IPS-NIHi7 (cell line): ENCODE data around the gene INSM2.

Experiments
- DNase-seq: peaks from one replicate; pipeline ENCODE4 v3.0.0; 2012; ENCODE audit warnings: mixed read lengths; ENCODE audit errors: extremely low spot score

The INSM2 gene, protein sequence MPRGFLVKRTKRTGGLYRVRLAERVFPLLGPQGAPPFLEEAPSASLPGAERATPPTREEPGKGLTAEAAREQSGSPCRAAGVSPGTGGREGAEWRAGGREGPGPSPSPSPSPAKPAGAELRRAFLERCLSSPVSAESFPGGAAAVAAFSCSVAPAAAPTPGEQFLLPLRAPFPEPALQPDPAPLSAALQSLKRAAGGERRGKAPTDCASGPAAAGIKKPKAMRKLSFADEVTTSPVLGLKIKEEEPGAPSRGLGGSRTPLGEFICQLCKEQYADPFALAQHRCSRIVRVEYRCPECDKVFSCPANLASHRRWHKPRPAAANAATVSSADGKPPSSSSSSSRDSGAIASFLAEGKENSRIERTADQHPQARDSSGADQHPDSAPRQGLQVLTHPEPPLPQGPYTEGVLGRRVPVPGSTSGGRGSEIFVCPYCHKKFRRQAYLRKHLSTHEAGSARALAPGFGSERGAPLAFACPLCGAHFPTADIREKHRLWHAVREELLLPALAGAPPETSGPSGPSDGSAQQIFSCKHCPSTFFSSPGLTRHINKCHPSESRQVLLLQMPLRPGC

DNA sequence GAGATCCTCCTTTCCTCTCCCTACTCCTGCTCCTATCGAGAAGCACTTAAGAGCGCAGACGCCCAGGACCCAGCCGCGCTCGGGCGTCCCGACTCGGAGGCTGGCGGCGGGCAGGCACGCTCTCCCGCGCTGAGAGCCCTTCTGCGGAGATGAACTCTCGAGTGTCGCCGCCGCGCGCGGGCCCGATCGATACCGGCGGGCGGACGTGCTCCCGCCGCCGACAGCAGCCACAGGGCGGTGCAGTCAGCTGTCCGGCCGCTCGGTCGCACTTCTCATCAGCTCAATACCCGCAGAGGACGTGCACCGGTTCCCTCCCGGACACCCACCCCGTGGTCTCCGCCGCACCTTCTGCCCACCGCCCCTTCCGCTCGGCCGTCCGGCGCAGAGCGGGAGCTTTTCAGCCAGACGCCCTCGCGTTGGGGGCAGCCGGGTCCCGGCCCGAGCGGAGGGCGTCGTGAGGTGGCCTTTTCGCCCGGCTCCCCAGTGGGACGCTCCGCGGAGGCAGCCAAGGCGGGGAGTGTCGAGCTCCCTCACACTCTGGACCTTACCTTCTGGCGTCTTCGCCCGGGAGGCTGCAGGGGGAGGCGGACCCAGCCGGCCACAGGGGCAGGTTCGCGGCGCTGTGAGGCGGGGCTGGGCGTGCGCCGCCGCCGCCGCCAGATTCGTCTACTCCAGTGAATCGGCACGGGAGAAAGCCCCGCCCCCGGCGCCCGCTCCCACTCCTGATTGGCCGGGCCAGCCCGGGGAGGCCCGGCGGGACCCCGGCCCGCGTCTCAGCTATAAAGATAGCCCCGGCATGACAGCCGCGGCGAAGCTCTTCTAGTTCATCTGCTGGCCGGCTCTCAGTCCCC, at the start of gene INSM2:
INSM2 (plus strand) TSS at position 808 of the 851 bp plus-strand sequence. CDS start 89 bp downstream, outside the sequence.
- peak; percentile 88 for DNase-seq

DNA sequence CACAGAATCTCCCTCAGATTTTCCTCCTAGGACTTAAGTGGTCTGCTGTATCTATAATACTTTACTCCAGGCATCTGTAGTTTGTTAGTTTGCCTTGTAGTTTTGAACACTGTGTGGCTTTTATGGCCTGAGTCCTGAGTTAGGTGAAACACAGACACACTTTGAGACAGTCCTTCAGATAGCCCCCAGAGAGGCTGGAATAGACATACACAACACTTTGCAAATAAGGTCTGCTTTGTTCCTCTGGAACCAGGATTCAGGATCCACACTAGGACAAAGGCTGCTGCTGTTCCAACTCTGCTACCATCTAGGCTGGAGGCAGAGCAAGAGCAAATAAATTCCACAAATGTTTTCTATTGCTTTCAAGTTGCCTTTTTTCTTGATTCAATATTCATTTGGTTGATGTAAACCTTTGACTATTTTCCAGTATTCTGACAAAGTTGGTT, 41.4 kb upstream of the INSM2 start:
- DNase-seq, result no peak

DNA sequence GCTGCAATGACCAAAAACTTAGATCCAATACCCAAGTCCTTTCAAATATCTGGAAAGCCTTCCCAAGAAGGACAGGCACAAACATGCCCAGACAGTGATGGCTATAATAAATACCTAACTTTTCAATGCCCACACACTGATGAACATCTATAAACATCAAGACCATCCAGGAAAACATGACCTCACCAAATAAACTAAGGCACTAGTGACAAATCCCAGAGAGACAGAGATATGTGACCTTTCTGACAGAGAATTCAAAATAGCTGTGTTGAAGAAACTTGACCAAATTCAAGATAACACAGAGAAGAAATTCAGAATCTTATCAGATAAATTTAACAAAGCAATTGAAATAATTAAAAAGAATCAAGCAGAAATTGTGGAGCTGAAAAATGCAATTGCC, 38.7 kb upstream of the INSM2 start:
- DNase-seq, result no peak

DNA sequence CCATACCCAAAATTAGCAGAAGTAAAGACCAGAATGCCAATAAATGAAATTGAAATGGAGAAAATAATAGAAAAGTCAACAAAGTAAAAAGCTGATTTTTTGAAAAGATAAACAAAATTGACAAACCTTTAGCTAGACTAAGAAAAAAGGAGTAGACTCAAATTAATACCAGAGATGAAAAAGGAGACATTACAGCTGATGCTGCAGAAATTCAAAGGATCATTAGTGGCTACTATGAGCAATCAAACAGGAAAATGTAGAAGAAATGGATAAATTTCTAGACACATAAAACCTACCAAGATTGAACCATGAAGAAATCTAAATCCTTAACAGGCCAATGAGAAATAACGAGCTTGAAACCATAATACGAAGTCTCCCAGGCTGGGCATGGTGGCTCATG, 34.8 kb upstream of the INSM2 start:
- DNase-seq, result no peak

DNA sequence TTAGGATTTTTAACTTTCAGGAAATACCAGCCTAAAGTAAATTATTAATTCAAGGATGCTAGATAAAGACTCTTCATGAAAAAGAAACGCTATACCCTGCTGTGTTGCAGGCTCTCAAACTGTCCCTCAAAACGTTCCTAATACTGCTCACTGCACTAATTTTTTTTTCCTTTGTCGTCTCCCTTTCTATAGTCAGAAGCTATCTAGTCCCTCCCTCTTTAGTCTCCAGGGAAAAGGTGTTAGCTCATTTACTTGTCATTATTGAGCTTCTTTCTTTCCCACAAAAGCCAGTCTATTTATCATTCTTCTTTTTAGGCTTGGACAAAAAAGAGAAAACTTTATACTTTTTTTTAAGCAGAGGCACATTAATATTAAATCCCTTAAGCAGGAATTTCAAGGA, 30.3 kb upstream of the INSM2 start:
- no peak for DNase-seq

DNA sequence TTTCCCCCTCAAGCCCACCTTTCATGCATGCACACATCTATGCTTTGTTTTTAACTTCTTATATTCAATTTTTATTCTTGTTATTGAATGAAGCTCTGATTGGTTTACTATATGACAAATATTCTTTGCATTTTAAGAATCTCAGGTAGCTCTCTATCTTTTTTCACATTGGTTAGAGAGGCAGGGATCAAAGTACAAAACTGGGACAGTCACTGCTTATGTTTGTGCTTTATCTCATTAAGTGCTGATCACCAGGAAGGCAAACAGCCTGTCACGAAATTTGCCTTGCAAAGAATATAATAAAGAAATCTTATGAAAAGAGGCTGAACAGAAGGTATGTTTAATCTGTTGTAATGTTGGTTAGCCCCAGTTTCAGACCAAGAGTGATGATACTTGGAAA, 29.7 kb upstream of the INSM2 start:
- no peak for DNase-seq

DNA sequence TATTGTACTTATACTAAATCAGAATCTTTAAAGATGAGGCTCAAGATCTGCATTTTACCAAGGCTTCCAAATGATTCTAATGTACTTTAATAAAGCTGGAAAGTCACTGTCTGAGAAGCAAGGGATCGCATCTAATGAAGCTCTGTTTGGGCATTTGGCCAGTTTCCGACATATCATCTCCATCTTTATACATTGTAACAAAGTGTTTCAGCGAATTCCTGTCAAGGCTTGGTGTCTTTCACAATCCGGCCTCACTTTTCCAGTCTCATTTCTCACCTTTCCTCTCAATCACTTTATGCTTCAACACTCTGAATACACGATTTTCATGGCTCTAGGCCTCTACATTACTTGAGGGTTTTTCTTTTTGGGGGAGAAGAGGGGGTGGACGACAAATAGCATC, 27.5 kb upstream of the INSM2 start:
- DNase-seq, result no peak

DNA sequence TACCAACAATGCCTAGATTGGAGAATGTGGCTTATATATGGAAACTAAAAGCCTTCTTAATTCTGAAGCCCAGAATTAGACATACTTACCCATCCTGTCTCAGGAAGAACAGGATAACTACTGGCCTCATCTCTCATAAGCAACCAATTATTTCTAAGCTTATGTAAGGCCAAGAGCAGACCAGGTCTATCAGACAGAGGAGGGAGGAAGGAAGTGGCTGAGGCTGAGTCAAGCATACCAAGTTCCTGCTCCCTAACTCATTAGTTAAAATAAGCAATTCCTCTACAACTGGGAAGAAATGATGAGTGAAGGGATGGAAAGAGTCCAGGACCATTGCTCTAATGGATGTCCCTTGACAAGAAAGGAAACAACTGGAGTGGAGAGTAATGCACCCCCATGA, 27.0 kb upstream of the INSM2 start:
- DNase-seq, result no peak

DNA sequence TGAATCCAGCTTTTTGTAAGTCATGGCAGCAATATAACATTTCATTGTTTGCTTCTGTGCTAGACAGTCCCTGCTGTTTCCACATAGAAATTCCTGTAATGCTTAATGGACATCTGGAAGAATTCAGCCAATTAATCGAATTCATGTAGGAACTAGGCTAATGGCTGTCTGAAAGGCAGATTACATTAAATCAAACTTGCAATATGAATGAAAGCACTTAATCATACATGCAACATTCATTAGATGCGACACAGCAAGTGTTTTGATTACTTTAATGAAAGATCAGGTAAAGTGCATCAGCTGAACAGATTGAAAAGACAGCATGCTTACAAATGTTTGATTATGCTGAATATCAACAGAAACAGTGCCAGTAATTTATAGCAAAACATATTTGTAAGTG, 24.1 kb upstream of the INSM2 start:
- DNase-seq, result no peak

DNA sequence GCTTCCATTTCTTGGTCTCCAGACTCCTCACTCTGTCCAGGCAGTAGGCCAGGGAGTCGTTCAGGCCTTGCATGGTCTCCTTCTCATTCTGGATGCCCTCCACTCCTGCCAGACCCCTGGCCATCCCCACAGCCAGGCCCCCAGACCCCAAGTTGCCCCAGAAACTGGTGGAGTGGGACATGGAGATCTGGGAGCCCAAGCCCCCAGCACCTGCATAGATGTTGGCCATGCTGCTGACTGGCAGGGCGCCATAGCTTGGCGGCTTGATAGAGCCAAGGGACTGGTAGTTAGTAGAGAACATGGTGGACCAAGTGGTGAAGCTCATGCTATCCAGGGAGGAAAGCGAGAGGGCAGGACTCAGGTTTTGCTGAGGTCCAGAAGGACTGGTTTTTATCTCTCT, 21.2 kb upstream of the INSM2 start:
- no peak for DNase-seq

DNA sequence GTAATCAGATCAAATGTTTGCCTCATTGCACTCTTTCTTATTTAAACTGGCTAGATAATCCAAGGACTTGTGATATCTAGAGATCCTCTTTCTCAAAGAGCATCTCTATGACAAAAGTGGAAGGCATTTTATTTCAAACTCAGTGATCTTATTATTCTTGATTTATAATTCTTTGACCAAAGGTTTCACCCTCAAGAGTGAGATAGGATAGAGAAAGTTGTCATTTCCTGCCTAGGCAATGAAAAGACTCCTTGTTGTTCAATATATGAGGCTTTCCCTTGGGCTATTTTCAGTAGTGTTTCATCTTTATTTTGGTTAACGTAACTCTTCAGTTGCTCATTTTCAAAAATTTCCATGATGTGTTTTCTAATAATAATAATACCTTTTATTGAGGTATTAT, 18.0 kb upstream of the INSM2 start:
- no peak for DNase-seq

DNA sequence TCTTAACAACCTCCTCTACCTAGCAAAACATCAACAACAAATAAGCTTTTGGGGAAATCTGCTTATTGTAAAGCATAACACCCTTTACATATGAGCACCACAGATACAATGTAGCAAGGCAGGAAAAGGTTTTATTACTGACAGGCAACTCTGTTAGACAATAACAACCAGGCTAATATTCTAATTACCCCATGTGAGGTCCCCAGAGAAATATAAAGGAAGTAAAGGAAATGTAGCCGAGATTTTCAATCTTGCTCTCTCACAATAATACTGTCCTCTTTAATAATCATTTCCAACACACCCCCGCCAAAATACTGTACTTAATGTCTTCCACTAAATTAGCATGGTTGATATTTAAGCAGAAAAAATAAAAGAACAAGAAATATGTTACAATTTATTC, 14.0 kb upstream of the INSM2 start:
- no peak for DNase-seq

DNA sequence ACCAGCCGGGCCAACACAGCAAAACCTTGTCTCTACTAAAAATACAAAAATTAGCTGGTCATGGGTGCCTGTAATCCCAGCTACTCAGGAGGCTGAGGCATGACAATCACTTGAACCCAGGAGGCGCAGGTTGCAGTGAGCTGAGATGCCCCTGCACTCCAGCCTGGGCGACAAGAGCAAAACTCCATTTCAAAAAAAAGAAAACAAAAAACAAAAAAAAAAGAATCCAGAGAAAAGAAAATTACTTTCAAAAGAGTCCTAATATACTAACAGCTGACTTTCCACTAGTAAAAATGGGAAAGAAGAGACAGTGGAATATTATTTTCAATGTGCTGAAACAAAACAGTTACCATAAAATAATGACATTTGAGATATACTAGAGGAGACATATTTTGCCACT, 8.3 kb upstream of the INSM2 start:
- DNase-seq, result no peak

DNA sequence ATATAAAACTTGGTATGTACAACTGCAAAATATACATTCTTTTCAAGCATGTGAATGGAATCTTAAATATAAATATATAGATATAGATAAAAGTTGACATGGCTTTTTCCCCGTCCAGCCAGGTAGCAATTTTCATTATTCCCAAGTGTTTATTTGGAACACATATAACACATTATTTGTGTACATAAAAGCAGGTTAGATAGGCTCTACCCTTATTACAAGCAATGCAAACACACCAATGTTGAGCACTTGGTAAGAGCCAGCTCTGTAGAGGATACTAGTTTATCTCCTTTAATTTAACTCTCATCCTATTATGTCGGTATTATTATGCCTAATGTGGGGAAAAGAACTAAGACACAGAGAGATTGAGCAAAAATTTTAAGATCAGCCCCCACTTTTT, 7.0 kb upstream of the INSM2 start:
- no peak for DNase-seq

DNA sequence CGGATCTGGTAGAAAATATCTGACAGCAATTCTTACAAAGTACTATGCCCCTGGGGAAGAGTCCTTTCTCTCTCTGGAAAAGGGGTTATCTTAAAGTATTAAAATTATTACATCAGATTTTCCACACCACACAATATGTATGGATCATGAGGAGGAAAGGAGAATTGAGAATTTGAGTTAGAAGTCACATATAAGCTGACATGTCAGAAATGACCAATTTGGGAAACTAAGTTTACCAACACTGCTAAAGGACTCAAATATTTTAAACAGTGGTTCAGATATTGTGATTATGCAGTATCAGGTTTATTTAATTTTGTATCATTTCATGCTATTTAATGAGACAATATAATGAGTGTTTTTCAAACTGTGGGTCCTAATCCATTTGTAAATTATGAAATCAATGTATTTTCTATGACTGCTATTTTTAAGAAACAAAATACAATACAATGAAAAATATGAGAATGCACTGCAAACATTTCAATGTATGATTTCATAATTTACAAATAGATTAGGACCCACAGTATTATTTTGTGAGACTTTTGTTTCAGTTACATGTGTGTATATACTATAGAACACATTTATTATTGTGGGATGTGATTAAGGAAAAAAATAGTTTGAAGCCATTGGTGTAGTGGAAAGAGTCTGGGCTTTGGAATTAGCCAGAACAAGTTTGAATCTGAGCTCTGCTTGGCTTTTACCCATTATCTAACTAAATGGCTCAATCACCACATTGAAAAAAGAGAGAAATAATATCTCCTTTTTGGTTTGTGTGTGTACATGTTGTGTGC, 1.8 kb upstream of the INSM2 start:
- no peak for DNase-seq

DNA sequence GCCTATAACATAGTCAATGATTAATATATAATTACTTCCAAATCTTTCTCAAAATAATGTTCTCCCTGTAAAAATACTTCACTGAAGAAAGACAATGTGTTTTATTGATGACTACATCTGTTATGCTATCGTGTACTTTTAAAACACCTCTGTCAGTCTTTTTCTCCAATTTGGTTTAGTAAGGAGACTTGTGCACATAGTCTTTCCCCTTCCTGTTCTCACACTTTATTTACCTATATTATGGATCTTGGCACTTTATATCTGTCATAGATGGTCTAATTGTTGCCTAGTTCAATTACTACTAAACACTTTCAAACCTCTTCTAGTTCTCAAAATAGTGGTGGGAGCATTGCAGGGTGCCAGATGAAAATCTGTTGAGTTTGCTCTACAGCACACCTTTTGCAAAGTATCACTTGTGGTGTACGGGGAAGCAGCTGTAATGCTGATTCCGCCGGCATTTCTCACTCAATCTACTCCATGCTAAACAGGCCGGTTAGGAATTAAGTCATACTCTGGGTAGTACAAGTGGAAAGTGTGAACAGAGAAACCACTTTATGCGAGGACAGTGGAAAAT, 1.1 kb upstream of the INSM2 start:
- no peak for DNase-seq

DNA sequence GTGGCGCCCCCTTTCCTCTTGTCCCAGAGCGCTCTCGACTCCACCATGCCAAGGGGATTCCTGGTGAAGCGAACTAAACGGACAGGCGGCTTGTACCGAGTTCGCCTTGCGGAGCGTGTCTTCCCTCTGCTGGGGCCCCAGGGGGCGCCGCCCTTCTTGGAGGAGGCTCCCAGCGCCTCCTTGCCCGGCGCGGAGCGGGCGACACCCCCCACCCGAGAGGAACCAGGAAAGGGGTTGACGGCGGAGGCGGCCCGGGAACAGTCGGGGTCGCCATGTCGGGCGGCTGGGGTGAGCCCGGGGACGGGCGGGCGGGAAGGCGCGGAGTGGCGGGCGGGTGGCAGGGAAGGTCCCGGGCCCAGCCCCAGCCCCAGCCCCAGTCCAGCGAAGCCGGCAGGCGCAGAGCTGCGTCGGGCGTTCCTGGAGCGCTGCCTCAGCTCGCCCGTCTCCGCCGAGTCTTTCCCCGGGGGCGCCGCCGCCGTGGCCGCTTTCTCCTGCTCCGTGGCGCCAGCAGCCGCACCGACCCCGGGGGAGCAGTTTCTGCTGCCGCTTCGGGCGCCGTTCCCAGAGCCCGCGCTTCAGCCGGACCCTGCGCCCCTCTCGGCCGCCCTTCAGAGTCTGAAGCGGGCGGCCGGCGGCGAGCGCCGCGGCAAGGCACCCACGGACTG, 376 bp downstream of the INSM2 start:
- DNase-seq, result no peak

DNA sequence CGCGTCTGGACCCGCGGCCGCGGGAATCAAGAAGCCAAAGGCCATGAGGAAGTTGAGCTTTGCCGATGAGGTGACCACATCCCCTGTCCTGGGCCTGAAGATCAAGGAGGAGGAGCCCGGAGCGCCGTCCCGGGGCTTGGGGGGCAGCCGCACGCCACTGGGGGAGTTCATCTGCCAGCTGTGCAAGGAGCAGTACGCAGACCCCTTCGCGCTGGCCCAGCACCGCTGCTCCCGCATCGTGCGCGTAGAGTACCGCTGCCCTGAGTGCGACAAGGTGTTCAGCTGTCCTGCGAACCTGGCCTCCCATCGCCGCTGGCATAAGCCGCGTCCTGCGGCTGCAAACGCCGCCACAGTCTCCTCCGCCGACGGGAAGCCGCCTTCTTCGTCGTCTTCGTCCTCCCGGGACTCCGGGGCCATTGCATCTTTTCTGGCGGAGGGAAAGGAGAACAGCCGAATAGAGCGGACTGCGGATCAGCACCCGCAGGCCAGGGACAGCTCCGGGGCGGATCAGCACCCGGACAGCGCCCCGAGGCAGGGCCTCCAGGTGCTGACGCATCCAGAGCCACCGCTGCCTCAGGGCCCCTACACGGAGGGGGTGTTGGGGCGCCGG, 1.0 kb downstream of the INSM2 start:
- DNase-seq, result peak; percentile 86

DNA sequence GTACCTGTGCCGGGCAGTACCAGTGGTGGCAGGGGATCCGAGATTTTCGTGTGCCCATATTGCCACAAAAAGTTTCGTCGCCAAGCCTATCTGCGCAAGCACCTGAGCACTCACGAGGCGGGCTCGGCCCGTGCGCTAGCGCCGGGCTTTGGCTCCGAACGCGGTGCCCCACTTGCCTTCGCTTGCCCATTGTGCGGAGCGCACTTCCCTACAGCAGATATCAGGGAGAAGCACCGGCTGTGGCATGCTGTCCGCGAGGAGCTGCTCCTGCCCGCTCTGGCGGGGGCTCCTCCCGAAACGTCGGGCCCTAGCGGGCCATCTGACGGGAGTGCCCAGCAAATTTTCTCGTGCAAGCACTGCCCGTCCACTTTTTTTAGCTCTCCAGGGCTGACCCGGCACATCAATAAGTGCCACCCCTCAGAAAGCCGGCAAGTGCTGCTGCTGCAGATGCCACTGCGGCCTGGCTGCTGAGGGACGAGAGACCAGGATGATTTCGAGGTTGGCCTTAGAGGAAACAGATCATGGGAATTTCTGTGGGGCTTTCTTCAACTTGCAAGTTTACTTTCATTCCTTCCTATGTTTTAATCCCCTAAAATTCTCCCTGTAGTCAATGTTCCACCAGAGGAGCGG, 1.6 kb downstream of the INSM2 start:
- no peak for DNase-seq

DNA sequence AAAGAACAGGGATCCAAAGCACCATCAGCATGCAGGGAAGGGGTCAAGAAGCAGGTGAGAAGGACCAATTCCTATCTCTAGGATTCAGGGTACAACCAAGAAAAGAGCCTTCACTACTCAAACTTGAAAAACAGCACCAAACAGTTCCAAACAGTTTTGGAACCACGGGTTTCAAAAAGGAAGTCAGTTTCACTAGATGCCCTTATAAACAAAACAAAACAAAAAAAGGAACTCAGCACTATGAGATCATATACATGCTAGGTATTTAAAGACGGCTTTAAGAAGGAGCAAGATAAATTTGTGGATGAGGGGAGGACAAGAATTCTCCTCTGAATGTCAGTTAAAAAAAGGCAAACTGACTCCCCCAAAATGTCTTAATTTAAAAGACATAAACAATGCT, 6.0 kb downstream of the INSM2 start:
- no peak for DNase-seq
